PC-9 (cell line): ENCODE measurements around the gene FGF1.

Source experiments
- EZH2 ChIP-seq: fragments of 200-600 bp; sonication (generic); IDR thresholded peaks from 2 replicates; pipeline ENCODE4 v1.8.0; 2017; ENCODE audit warnings: antibody characterized with exemption, low read depth
- TF ChIP-seq, protein P1 (sequence below): fragments of 200-600 bp; sonication (generic); conservative IDR thresholded peaks from 2 replicates; pipeline ENCODE4 v1.6.1; 2017; ENCODE audit warnings: mixed run types, antibody characterized with exemption, mild to moderate bottlenecking, moderate library complexity

DNA sequence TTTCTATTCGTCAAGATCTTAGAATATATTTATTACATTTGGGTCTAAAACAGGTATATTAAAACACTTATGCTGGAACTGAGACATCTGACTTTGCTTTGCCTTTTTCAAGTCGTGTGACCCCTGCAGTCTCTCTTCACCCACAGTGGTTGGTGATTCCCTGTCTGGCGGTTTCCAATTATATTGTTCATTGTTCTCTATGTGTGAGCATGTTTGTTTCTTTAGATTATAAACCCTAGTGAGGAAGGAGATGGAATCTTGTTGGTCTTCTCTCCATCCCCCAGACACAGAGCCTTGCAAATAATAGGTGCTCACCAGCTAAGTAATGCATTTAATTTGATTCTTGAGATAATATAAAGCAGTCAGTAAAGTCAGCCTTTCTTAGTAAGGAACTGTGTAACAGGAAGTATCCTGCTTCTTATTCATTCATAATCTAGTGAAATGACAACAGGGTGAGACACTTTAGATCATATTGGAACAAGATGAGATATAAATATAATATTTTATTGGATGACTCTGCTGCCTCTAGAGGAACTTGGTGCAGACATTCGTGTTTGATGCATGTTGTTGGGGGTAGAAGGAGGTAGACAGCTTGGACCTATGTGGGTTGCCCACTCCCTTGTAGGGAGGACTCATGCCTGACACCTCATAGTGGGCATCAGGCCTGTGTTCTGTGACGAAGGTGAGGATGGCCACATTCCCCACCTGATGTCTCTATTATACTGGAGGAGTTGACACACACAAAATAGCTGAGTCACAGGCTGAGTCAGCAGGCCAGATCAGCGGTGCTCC lies 88.1 kb downstream of the FGF1 start:
- TF ChIP-seq, protein P1, sequence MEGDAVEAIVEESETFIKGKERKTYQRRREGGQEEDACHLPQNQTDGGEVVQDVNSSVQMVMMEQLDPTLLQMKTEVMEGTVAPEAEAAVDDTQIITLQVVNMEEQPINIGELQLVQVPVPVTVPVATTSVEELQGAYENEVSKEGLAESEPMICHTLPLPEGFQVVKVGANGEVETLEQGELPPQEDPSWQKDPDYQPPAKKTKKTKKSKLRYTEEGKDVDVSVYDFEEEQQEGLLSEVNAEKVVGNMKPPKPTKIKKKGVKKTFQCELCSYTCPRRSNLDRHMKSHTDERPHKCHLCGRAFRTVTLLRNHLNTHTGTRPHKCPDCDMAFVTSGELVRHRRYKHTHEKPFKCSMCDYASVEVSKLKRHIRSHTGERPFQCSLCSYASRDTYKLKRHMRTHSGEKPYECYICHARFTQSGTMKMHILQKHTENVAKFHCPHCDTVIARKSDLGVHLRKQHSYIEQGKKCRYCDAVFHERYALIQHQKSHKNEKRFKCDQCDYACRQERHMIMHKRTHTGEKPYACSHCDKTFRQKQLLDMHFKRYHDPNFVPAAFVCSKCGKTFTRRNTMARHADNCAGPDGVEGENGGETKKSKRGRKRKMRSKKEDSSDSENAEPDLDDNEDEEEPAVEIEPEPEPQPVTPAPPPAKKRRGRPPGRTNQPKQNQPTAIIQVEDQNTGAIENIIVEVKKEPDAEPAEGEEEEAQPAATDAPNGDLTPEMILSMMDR: no peak; the same call in 1 of the 2 replicates
- no peak for TF ChIP-seq EZH2
